HCEC 1CT (cell line): ENCODE results near the gene SLC38A10.

Experiments used
- DNase-seq: peaks from one replicate; pipeline ENCODE4 v3.0.0-alpha.2; 2017

The SLC38A10 gene

GRCh38 chr17:81330884-81331245 is 35.8 kb upstream of the SLC38A10 start:
- DNase-seq = no peak

GRCh38 chr17:81329927-81330883 is 35.1 kb upstream of the SLC38A10 start:
- DNase-seq = no peak

- DNase-seq = peak; percentile 82
These were observed 34.1 kb upstream of the SLC38A10 start for GRCh38 chr17:81328978-81329926.

- DNase-seq = no peak
These were observed 33.4 kb upstream of the SLC38A10 start for GRCh38 chr17:81328489-81328888.

GRCh38 chr17:81325714-81326358 is 30.7 kb upstream of the SLC38A10 start:
- no peak for DNase-seq

- DNase-seq = no peak
These were observed 30.0 kb upstream of the SLC38A10 start for GRCh38 chr17:81324851-81325713.

GRCh38 chr17:81324177-81324850 is 29.2 kb upstream of the SLC38A10 start:
- DNase-seq = no peak

- DNase-seq = no peak
These were observed 28.3 kb upstream of the SLC38A10 start for GRCh38 chr17:81323411-81323868.

- DNase-seq = no peak
These were observed 27.9 kb upstream of the SLC38A10 start for GRCh38 chr17:81323083-81323369.

- no peak for DNase-seq
These were observed 27.4 kb upstream of the SLC38A10 start for GRCh38 chr17:81322271-81323082.

- no peak for DNase-seq
These were observed 23.0 kb upstream of the SLC38A10 start for GRCh38 chr17:81317961-81318605.

GRCh38 chr17:81317530-81317821 is 22.4 kb upstream of the SLC38A10 start:
- DNase-seq = no peak

- DNase-seq = no peak
These were observed 20.8 kb upstream of the SLC38A10 start for GRCh38 chr17:81315885-81316391.

- DNase-seq = no peak
These were observed 20.2 kb upstream of the SLC38A10 start for GRCh38 chr17:81315129-81315884.

GRCh38 chr17:81314398-81315081 is 19.4 kb upstream of the SLC38A10 start:
- DNase-seq = no peak

- no peak for DNase-seq
These were observed 18.8 kb upstream of the SLC38A10 start for GRCh38 chr17:81313776-81314397.

- no peak for DNase-seq
These were observed 17.7 kb upstream of the SLC38A10 start for GRCh38 chr17:81312624-81313325.

- no peak for DNase-seq
These were observed 16.8 kb upstream of the SLC38A10 start for GRCh38 chr17:81311946-81312345.
